Fibroblast of the aortic adventitia (primary cell): ENCODE results near the gene UCHL3. TPM values are rescaled to one million over a fixed set of nuclear protein-coding genes. Genes with fewer than 3 reads are reported as not detected.

ENCODE experiments used
- DNase-seq: peaks from one replicate; pipeline ENCODE4 v3.0.0-alpha.2; 2010; ENCODE audit warnings: low read depth
- H3K4me3 ChIP-seq: 2 replicates; pipeline ENCODE4 v1.5.1; 2011; ENCODE audit warnings: low read depth, mild to moderate bottlenecking, control low read depth, low read length, moderate library complexity
- CTCF ChIP-seq: IDR thresholded peaks from 2 replicates; pipeline ENCODE4 v1.5.1; 2011; ENCODE audit warnings: mild to moderate bottlenecking, low read length, control low read depth, inconsistent platforms; ENCODE audit not compliant: insufficient read depth
- total RNA-seq: library from RNA; depleted of rRNA; stranded (reverse); fragments of >200 nt; gene quantifications from 2 replicates; pipeline ENCODE4 v1.2.3, GENCODE V29; 2012; ENCODE audit warnings: low replicate concordance

The UCHL3 gene
- total RNA-seq, 1 donor, result 44.9 TPM

- no peak for TF ChIP-seq CTCF
- peak within 1 kb of the TSS; percentile 99 for H3K4me3 ChIP-seq
- DNase-seq, result peak; percentile 49
Measured at GRCh38 chr13:75635828-75636435, 86.3 kb downstream of the UCHL3 start, which contains the start of gene LMO7. TSS of gene LMO7 (plus strand) at chr13:75636330. CDS start at chr13:75636658, 328 bp downstream.

GRCh38 chr13:75636436-75637180 lies 87.0 kb downstream of the UCHL3 start:
- TF ChIP-seq CTCF, result no peak
- DNase-seq, result peak; percentile 51
- peak overlapping the region; percentile 99 for H3K4me3 ChIP-seq

- TF ChIP-seq CTCF, result no peak
- H3K4me3 ChIP-seq, result peak overlapping the region; percentile 99
- no peak for DNase-seq
Measured at GRCh38 chr13:75637181-75637750, 87.7 kb downstream of the UCHL3 start.

GRCh38 chr13:75639454-75639853 lies 89.9 kb downstream of the UCHL3 start:
- DNase-seq, result no peak
- no peak for TF ChIP-seq CTCF
- H3K4me3 ChIP-seq, result peak overlapping the region; percentile 99

- no peak overlapping the region for H3K4me3 ChIP-seq
- TF ChIP-seq CTCF, result no peak
- no peak for DNase-seq
Measured at GRCh38 chr13:75641026-75641425, 91.4 kb downstream of the UCHL3 start.

- no peak for DNase-seq
- no peak for TF ChIP-seq CTCF
- H3K4me3 ChIP-seq, result no peak overlapping the region
Measured at GRCh38 chr13:75643182-75643581, 93.6 kb downstream of the UCHL3 start.
